GM12874 (cell line): ENCODE results near the gene KCNK4.

Experiments
- TF ChIP-seq, protein P1 (sequence below): IDR thresholded peaks from 2 replicates; pipeline ENCODE4 v1.5.1; 2011; ENCODE audit warnings: low read depth, mild to moderate bottlenecking, control low read depth, low read length, moderate library complexity; ENCODE audit not compliant: insufficient read depth

The KCNK4 gene

DNA sequence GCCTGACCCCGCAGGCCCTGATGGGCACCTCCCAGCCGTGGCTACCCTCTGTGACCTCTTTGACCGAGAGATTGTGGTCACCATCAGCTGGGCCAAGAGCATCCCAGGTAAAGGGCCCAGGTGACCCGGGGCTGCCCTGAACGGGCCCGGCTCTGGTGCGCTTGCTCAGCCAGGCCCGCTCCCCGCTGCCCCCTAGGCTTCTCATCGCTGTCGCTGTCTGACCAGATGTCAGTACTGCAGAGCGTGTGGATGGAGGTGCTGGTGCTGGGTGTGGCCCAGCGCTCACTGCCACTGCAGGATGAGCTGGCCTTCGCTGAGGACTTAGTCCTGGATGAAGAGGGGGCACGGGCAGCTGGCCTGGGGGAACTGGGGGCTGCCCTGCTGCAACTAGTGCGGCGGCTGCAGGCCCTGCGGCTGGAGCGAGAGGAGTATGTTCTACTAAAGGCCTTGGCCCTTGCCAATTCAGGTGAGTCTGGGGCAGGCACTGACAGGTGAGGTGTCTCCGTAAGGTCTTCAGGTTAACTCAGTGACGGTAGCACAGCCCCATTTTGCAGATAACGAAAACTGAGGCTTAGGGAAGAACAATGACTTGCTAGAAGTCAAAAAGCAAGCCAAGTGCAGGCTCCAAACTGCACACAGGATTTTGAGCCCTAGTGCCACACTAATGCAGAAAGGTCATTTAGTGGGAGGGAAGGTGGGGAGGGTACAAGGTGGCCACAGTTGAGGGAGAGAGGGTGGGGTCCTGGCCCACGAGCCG is 23.9 kb downstream of the KCNK4 start:
- TF ChIP-seq, protein P1, sequence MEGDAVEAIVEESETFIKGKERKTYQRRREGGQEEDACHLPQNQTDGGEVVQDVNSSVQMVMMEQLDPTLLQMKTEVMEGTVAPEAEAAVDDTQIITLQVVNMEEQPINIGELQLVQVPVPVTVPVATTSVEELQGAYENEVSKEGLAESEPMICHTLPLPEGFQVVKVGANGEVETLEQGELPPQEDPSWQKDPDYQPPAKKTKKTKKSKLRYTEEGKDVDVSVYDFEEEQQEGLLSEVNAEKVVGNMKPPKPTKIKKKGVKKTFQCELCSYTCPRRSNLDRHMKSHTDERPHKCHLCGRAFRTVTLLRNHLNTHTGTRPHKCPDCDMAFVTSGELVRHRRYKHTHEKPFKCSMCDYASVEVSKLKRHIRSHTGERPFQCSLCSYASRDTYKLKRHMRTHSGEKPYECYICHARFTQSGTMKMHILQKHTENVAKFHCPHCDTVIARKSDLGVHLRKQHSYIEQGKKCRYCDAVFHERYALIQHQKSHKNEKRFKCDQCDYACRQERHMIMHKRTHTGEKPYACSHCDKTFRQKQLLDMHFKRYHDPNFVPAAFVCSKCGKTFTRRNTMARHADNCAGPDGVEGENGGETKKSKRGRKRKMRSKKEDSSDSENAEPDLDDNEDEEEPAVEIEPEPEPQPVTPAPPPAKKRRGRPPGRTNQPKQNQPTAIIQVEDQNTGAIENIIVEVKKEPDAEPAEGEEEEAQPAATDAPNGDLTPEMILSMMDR: no peak

DNA sequence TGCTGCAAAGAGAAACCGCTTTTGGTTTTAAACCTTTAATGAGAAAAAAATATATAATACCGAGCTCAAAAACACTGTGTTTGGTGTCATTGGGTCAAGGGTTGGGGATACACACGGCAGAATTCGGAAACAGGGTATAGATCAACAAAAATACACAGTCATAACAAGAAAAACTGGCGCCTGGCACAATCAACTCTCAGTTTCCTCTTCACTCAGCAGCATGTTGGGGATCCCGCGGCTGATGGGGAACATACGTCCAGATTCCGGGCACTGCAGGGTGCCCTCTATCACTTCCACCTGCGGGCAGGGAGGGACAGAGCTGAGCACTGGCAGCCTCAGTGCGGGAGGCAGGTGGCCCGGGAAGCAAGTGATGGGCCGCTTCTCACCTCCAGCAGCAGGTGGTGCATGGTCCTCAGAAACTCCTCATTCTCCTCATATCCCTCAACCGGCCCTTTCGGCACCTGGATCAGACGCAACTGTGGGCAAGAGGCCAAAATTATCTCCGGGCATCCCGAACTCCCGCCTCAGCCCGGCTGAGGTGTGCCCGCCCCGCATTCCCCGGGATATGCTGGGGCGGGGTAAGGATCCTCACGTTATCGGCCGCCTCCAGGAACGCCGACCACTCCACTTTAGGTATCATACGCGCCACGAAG is 25.7 kb downstream of the KCNK4 start:
- TF ChIP-seq, protein P1: peak; percentile 28; the same call in 1 of the 2 replicates

DNA sequence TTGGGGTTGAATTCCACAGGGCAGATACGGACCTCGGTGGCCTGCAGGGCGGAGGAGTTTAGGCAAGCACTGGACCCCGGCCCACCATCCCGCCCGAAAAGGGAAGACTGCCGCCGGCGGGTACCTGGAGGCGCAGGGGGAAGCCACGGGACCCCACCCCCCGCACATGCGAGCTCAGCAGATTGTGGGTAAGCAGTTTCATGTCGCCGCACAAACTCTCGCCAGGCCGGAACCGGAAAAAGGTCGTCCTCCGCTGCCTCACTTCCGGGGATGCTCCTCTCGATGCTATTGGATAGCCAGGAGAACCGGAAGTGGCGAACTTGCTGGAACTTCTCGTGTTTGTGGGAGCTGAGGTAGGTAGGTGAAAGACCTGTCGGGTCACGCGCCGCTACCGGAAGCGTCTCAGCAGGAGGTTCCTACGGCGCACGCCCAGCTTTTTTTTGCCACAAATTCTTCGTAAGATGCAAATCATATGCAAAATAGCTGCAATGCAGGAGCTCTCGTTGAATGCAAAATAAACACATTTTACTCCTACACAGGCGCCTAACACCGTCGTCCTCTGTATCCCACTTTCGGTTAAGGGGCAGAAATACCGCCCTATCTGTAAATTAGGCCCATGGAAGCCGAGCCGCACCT is 26.3 kb downstream of the KCNK4 start, which contains the start of gene TRMT112:
Gene TRMT112, minus strand, starts transcription at position 235 of the 636 bp plus-strand sequence. Its CDS starts 33 bp downstream, at position 202.
- TF ChIP-seq, protein P1: no peak

DNA sequence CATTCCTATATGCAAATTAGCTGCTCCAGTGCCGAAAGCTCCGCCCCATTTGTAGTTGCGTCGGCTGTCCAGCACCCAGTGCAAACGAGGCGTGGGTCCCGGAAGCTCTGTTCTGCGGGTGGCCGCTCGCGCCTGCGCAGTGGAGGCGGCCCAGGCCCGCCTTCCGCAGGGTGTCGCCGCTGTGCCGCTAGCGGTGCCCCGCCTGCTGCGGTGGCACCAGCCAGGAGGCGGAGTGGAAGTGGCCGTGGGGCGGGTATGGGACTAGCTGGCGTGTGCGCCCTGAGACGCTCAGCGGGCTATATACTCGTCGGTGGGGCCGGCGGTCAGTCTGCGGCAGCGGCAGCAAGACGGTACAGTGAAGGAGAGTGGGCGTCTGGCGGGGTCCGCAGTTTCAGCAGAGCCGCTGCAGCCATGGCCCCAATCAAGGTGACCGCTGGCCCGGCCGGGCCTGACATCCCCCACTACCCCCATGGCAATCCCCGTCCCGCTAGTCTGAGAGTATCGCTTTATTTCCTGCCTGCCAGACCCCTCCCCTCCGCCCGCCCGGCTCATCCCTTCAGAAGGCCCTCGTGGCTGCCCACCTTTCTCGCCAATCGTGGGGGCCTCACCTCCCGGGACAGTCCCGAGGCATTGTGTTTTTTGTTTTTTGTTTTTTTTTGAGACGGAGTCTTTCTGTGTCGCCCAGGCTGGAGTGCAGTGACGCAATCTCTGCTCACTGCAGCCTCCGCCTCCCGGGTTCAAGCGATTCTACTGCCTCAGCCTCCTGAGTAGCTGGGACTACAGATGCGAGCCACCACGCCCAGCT is 27.1 kb downstream of the KCNK4 start, which contains the start of gene PRDX5:
Gene PRDX5, plus strand, starts transcription at position 161 of the 805 bp plus-strand sequence. Its CDS starts 95 bp downstream, at position 256.
- TF ChIP-seq, protein P1: peak; percentile 51; the same call in 1 of the 2 replicates

DNA sequence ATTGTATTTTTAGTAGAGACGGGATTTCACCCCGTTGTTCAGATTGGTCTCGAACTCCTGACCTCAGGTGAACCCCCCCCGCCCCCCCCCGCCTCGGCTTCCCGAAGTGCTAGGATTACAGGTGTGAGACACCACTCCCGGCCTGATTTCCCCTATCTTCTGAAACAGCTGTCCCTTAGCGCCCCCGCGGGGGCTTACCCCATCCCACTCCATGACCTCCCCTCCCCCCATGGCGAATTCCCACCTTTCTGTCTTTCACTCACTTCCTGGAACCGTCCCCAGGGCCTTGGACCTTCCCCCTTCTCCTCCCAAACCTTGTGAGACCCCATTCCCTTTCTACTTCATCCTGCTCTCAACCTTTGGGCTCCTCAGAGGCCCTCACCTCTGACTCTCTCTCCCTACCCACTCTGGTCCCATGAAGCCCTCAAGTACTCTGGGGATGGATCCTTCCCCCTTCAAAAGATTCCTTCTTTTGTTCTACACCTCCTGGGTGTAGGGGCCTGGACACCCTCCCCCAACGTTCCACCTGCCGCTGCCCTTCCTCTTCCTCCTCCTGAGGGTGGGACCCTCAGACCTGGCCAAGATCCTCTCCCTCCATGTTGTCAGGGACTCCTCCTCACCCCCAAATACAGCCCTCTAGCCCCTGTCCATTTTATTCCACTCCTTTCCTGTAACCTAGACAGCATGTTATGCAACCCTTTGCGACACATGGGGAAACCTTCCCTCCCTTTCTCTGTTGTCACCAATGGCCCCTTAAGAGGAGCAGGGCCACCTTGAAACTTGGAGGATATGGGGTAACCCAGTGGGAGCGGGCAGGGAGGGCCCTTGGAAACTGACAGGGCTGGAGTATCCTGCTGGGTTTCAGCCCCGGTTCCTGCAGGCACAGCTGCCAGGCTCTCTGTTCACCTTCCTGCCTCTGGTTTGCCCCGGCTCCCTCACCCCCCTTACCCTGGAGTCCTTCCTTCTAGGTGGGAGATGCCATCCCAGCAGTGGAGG is 28.0 kb downstream of the KCNK4 start:
- TF ChIP-seq, protein P1: no peak

DNA sequence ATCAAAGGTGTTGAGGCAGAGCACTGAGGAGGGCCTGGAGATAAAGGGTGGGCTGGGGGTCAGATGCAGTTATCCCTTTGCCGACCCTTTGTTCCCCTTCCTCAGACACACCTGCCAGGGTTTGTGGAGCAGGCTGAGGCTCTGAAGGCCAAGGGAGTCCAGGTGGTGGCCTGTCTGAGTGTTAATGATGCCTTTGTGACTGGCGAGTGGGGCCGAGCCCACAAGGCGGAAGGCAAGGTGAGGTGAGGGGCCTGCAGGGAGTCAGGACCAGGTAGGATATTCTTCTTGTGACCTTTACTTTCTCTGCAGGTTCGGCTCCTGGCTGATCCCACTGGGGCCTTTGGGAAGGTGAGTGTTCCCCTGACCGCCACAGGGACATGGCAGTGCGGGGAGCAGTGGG is 29.5 kb downstream of the KCNK4 start:
- TF ChIP-seq, protein P1: no peak
